ENCODE data around the gene DIDO1.

- TF ChIP-seq, protein P1, sequence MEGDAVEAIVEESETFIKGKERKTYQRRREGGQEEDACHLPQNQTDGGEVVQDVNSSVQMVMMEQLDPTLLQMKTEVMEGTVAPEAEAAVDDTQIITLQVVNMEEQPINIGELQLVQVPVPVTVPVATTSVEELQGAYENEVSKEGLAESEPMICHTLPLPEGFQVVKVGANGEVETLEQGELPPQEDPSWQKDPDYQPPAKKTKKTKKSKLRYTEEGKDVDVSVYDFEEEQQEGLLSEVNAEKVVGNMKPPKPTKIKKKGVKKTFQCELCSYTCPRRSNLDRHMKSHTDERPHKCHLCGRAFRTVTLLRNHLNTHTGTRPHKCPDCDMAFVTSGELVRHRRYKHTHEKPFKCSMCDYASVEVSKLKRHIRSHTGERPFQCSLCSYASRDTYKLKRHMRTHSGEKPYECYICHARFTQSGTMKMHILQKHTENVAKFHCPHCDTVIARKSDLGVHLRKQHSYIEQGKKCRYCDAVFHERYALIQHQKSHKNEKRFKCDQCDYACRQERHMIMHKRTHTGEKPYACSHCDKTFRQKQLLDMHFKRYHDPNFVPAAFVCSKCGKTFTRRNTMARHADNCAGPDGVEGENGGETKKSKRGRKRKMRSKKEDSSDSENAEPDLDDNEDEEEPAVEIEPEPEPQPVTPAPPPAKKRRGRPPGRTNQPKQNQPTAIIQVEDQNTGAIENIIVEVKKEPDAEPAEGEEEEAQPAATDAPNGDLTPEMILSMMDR (IDR thresholded peaks at IDR 0.05) = no peak
- no peak for TF ChIP-seq POLR2A (IDR thresholded peaks at IDR 0.05)
Observed at GRCh38 chr20:62835931-62836861, 90.1 kb downstream of the DIDO1 start.
